NCI-H2196 treated with DMSO at 0.1 percent for 48 hours (cell line): ENCODE measurements around the gene CALHM6.
A peak's percentile ranks its signal among the peaks of the same experiment; 100 is the strongest.

Experiments used
- DNase-seq: peaks from one replicate; lab custom pipeline; 2025; ENCODE audit not compliant: unreplicated experiment; lab: John Stamatoyannopoulos, UW

CALHM6 gene

DNA sequence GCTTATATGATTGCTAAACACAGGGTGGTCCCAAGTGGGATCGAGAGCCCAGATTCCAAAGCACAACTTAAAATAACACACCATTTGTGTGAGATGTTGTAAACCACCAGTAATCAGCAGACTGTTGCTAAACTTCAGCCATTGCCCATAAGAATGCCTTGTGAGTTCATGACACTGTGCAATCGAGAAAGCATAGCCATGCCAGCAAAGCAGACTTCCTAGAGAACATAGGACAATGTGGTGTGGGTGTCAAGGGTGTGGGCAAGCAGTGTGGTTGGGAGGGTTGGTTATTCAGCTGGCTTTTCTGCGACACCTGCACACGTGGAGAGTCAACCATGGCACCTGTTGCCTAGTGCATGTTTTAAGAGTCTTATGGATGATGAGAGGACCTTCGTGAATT is 16.1 kb upstream of the CALHM6 start:
- DNase-seq, result no peak

DNA sequence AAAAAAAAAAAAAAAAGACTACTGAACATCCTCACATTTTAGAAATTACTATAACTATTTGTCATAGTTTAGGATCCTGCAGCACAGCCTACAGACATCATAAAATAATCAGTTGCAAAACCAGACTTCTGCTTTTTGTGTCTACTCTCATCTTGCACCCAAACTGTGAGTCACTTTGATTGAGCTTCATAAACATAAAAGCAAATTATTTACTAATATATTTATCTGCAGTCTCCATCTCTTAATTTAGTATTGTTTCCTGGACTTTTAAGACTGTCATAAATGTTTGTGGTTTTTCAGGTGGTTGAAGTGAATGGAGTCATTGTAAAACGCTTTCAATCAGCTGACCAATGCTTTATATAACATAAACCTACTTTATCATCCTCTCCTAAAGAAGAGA is 14.8 kb upstream of the CALHM6 start:
- peak; percentile 2 for DNase-seq

DNA sequence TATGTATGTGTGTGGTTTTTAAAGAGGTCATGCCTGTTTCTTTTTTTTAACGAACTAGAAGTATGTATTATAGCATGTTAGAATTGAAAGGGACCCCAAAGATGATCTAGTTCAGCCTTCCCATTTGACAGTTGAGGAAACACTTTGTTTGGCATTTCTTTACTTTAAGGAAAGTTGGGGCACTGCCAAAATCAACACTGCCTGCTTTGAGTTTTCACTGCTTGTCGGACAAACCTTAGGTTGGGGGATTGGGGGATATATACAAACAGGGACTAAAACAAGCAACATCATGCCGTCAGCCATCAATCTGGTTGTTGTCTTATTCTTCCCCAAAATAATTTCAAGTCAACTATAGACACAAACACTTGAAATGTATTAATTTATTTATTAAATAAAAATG is 14.1 kb upstream of the CALHM6 start:
- no peak for DNase-seq

DNA sequence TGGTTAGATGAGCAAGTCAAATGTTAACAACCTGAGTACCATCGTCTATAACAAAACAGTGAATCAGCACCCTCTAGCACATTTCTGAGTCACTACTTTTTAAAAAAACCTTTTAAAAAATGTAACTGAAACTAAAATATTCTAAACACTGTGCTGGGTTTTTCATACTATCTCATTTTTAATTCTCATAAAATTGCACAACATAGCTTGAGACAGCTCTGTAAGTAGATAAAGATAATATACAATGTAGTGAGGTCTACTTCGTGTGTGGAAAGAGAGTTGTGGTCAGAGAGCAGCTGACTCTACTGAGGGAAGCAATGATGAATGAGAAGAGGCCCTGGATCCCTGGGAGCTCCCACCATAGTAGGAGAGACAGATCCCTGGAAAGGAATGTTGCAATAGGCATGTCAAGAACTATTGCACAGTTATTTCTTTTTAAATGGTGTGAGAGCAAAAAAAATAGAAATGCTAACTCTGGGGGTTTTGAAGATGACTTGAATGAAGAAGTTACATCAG is 13.6 kb upstream of the CALHM6 start:
- no peak for DNase-seq

DNA sequence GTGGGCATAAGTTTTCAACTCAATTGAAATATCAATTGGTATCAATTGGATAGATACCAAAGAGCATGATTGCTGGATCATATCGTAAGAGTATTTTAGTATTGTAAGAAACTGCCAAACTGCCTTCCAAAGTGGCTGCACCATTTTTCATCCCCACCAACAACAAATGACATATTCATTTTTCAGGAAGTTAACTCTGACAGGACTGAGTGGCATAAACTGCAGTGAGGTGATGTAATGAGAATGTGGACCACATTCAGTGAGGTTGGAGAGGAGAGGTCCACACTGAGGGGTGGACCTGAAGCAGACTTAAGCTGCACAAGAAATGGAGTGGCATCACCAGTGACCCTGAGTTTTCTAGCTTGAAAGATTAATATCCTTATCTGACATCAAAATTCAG is 11.6 kb upstream of the CALHM6 start:
- no peak for DNase-seq

- DNase-seq, result peak; percentile 22
These were observed 10.9 kb upstream of the CALHM6 start for GRCh38 chr6:116450185-116450710.

GRCh38 chr6:116450769-116451740 is 10.1 kb upstream of the CALHM6 start:
- DNase-seq, result peak; percentile 55

DNA sequence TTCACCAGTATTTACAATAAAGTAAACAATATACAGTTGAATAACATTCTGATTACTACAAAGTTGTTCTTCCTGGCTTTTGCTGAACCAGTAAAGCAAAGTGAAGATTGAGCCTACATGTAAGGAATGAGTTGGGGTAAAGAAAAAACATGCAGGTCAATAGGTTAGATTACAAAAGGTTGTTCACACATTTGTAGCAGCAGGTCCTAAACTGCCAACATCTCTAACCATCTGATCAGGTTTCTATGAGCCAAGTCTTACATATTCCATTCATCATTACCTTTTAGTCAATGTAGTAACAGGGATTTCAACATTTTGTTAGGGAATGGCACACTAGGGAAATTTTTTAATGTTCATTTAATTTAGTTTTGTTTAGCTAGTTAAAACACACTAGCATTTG is 9.3 kb upstream of the CALHM6 start:
- no peak for DNase-seq

DNA sequence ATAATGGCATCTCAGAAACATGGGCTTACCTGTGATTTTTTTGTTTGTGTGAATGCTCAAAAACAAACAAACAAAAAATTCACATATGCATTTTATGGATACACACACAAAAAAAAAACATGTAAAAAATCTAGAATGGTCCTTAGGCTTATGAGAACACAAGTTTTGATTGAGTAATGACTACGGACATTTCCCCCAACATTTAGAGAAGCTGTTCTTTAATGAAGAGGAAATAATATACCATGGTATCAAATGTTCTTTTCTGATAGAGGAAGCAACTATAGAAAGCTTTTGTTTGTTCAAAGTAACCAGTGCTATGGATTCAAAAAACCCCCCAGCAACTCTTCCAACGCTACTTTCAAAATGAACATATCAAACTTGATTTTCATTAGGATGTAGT is 8.6 kb upstream of the CALHM6 start:
- no peak for DNase-seq

- DNase-seq, result no peak
These were observed 5.1 kb upstream of the CALHM6 start for GRCh38 chr6:116456106-116456505.

DNA sequence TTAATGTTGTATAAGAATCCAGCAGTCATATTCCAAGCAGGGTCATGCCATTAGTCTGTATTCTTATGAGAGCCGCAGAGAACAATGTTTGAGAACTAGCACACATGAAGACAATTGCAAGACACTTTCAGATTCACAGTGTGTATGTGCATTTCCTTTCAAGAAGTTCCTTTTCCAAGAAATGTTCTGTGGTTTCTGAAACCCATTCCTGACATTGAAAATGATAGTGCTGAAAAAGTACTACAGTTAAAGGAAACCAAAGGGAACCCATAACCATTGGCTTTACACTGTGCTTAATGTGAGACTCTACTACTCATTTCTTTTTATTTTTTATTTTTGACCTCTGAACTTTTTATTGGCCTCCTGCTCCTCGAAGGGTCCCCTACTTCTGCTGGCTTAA is 4.2 kb upstream of the CALHM6 start:
- DNase-seq, result no peak

DNA sequence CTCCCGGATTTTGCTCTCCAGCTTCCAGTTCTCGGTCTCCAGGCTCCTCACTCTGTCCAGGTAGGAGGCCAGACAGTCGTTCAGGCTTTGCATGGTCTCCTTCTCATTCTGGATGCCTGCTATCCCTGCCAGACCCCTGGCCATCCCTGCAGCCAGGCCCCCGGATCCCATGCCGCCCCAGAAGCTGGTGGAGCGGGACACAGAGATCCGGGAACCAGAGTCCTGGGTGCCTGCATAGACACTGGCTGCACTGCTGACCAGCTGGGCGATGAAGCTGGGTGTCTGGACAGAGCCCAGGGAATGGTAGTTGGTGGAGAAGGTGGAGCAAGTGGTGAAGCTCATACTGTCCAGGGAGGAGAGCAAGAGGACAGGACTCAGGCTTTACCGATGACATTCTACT is 2.9 kb upstream of the CALHM6 start:
- no peak for DNase-seq

GRCh38 chr6:116459927-116460326 is 1.2 kb upstream of the CALHM6 start:
- no peak for DNase-seq

GRCh38 chr6:116461932-116462885 is 1.0 kb downstream of the CALHM6 start:
- DNase-seq, result no peak

DNA sequence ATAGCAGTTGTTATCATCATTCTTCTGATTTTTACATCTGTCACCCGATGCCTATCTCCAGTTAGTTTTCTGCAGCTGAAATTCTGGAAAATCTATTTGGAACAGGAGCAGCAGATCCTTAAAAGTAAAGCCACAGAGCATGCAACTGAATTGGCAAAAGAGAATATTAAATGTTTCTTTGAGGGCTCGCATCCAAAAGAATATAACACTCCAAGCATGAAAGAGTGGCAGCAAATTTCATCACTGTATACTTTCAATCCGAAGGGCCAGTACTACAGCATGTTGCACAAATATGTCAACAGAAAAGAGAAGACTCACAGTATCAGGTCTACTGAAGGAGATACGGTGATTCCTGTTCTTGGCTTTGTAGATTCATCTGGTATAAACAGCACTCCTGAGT is 2.1 kb downstream of the CALHM6 start:
- DNase-seq, result no peak

DNA sequence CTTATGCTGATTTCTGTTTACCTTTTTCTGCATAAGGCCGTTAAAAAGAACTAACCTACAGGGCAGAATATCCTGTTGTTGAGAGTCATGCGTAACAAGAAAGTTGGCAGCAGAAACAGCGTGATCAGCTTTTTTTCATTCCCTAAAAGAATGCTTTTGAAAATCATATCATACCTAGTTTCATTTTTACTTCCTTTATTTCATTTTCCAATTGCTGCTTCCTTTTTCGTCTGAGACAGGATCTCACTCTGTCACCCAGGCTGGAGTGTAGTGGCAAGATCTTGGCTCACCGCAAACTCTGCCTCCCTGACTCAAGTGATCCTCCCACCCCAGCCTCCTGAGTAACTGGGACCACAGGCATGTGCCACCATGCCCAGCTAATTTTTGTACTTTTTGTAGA is 4.1 kb downstream of the CALHM6 start:
- DNase-seq, result no peak

GRCh38 chr6:116467096-116467495 is 5.9 kb downstream of the CALHM6 start:
- DNase-seq, result no peak

GRCh38 chr6:116467514-116467913 is 6.3 kb downstream of the CALHM6 start:
- DNase-seq, result no peak

DNA sequence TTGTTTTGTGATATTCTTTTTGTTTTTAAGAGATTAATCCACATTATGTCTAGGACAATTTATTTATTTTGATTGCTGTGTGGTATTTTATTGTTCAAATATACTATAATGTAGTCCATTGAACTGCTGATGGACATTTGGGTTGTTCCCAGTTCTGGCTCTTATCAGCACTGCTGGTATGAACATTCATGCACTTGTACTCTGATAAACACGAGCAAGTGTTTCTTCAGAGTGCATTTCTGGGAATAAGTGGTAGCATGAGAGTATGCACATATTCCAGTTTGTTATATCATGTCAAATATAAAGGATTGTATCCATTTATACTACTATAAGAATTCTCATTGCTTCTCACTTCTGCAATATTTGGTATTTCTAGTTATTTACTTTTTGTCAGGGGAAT is 7.1 kb downstream of the CALHM6 start:
- no peak for DNase-seq

GRCh38 chr6:116471531-116471930 is 10.4 kb downstream of the CALHM6 start:
- DNase-seq, result no peak

- DNase-seq, result no peak
These were observed 11.5 kb downstream of the CALHM6 start for GRCh38 chr6:116472706-116473105.
